Left ventricle myocardium inferior (tissue), 1 donor: Measurements from ENCODE around the gene CYP2R1. TPM values are rescaled to one million over a fixed set of nuclear protein-coding genes. Genes with fewer than 3 reads are reported as not detected.

Experiments used
- DNase-seq: peaks from one replicate; pipeline ENCODE4 v3.0.0-alpha.2; 2020
- H3K27ac ChIP-seq: fragments of 200-600 bp; replicated peaks from 2 replicates; pipeline ENCODE4 v1.8.0; 2021
- H3K27me3 ChIP-seq: fragments of 200-600 bp; 2 replicates; pipeline ENCODE4 v1.8.0; 2021; ENCODE audit warnings: low read depth
- H3K36me3 ChIP-seq: fragments of 200-600 bp; 2 replicates; pipeline ENCODE4 v1.8.0; 2021
- H3K4me1 ChIP-seq: fragments of 200-600 bp; 2 replicates; pipeline ENCODE4 v1.8.0; 2021
- H3K4me3 ChIP-seq: fragments of 200-600 bp; 2 replicates; pipeline ENCODE4 v1.8.0; 2021; ENCODE audit warnings: mild to moderate bottlenecking, moderate library complexity
- H3K9me3 ChIP-seq: fragments of 200-600 bp; replicated peaks from 2 replicates; pipeline ENCODE4 v1.8.0; 2021
- CTCF ChIP-seq: fragments of 200-600 bp; IDR thresholded peaks from 2 replicates; pipeline ENCODE4 v1.8.0; 2021; ENCODE audit warnings: antibody characterized with exemption, mild to moderate bottlenecking, borderline replicate concordance
- intact Hi-C: fragments of 100-400 bp; cut with micrococcal nuclease; formaldehyde crosslinking; loops from one replicate; pipeline ENCODE4 v1.11.0; 2022
- long read RNA-seq: library from polyadenylated mRNA; unstranded; transcript quantifications from one replicate; pipeline ENCODE4 v2.0.0, GENCODE V29; 2021
- total RNA-seq: library from RNA; stranded (reverse); fragmentation: NEBNext Ultra II Directional; extraction: Animal tissue kit (Norgen Biotek cat#: 25700); gene quantifications from one replicate; pipeline ENCODE4 v1.2.1, GENCODE V29; 2021
- donor health status: DM: no; HTN: yes; CAD: no; lungs with severe emphysema.

CYP2R1 gene
- total RNA-seq, result 7.7 TPM
- long read RNA-seq, partial matches to known transcripts, result 0 of 4 reads
- long read RNA-seq, other reads (novel, unspliced or antisense), result 1 of 4 reads

- Histone ChIP-seq H3K9me3 (no peaks in the 10 kb centered on the region), H3K36me3 (no peaks in the 10 kb centered on the region), H3K27me3 (no peaks in the 10 kb centered on the region), H3K27ac (peak within 1 kb of the TSS; percentile 93), H3K4me1 (peaks cover 33% of the 10 kb centered on the region), H3K4me3 (peak within 1 kb of the TSS; percentile 90)
- TF ChIP-seq CTCF, result no peak
- DNase-seq, result peak; percentile 96
- intact Hi-C loops, result no loop called here
Measured at GRCh38 chr11:14892036-14892556, at the start of gene CYP2R1. TSS of gene CYP2R1 (minus strand) at chr11:14892231. CDS start at chr11:14892205, 26 bp downstream.

- intact Hi-C loops, result no loop called here
- no peak overlapping the region for H3K4me3 ChIP-seq
- no peak overlapping the region for H3K27ac ChIP-seq
- H3K9me3 ChIP-seq, result no peaks in the 10 kb centered on the region
- no peaks in the 10 kb centered on the region for H3K36me3 ChIP-seq
- H3K4me1 ChIP-seq, result no peaks in the 10 kb centered on the region
- no peak for TF ChIP-seq CTCF
- H3K27me3 ChIP-seq, result no peaks in the 10 kb centered on the region
- no peak for DNase-seq
Measured at GRCh38 chr11:14938936-14939335, 46.9 kb upstream of the CYP2R1 start.

- H3K9me3 ChIP-seq, result no peaks in the 10 kb centered on the region
- no peaks in the 10 kb centered on the region for H3K27me3 ChIP-seq
- no peaks in the 10 kb centered on the region for H3K36me3 ChIP-seq
- intact Hi-C loops, result no loop called here
- no peak overlapping the region for H3K4me3 ChIP-seq
- no peak for DNase-seq
- H3K4me1 ChIP-seq, result no peaks in the 10 kb centered on the region
- H3K27ac ChIP-seq, result no peak overlapping the region
- no peak for TF ChIP-seq CTCF
Measured at GRCh38 chr11:14934641-14935351, 42.8 kb upstream of the CYP2R1 start.

- peaks cover 18% of the 10 kb centered on the region for H3K27me3 ChIP-seq
- no peaks in the 10 kb centered on the region for H3K4me1 ChIP-seq
- no peak overlapping the region for H3K27ac ChIP-seq
- H3K9me3 ChIP-seq, result peaks cover 7% of the 10 kb centered on the region
- intact Hi-C loops, result no loop called here
- DNase-seq, result no peak
- H3K36me3 ChIP-seq, result no peaks in the 10 kb centered on the region
- H3K4me3 ChIP-seq, result no peak overlapping the region
- TF ChIP-seq CTCF, result no peak
Measured at GRCh38 chr11:14932447-14932846, 40.4 kb upstream of the CYP2R1 start.

- H3K27me3 ChIP-seq, result peaks cover 31% of the 10 kb centered on the region
- intact Hi-C loops, result no loop called here
- H3K36me3 ChIP-seq, result no peaks in the 10 kb centered on the region
- no peak for DNase-seq
- peaks cover 7% of the 10 kb centered on the region for H3K9me3 ChIP-seq
- no peak overlapping the region for H3K4me3 ChIP-seq
- no peak overlapping the region for H3K27ac ChIP-seq
- H3K4me1 ChIP-seq, result no peaks in the 10 kb centered on the region
- no peak for TF ChIP-seq CTCF
Measured at GRCh38 chr11:14930369-14930768, 38.3 kb upstream of the CYP2R1 start.
